ENCODE data around the gene SERPINB5. TPM values are rescaled to one million over a fixed set of nuclear protein-coding genes. Genes with fewer than 3 reads are reported as not detected.

Gene SERPINB5
- total RNA-seq, 2 donors from 2014 or later: not detected

- H3K36me3 ChIP-seq (replicated peaks in 1 of 2; ENCODE audit: insufficient read depth in 1 of 2, low read depth in 2 of 2): no peaks in the 10 kb centered on the region
- no peak for DNase-seq
- peaks cover 5% of the 10 kb centered on the region for H3K4me1 ChIP-seq
- H3K4me3 ChIP-seq: no peak overlapping the region
- TF ChIP-seq CTCF (IDR thresholded peaks at IDR 0.05): no peak
- TF ChIP-seq POLR2A (IDR thresholded peaks at IDR 0.05): no peak
- no peak for ATAC-seq
- intact Hi-C loops (cut with DNase I): no loop called here
- H3K27ac ChIP-seq: no peak overlapping the region
- H3K27me3 ChIP-seq: no peaks in the 10 kb centered on the region
- 52 to 58% methylated on average over 5 of the region's 5 CpGs for WGBS, 2 donors
- H3K9me3 ChIP-seq: no peaks in the 10 kb centered on the region
These were observed 35.9 kb upstream of the SERPINB5 start for GRCh38 chr18:63440881-63441280.

GRCh38 chr18:63443829-63444228 is 32.9 kb upstream of the SERPINB5 start:
- no peak for DNase-seq
- TF ChIP-seq POLR2A (IDR thresholded peaks at IDR 0.05) (no peak), CTCF (IDR thresholded peaks at IDR 0.05) (no peak)
- intact Hi-C loops (cut with DNase I): no loop called here

GRCh38 chr18:63444580-63444979 is 32.2 kb upstream of the SERPINB5 start:
- WGBS, 2 donors: 65 to 76% methylated on average over 6 of the region's 6 CpGs
- Histone ChIP-seq H3K27ac (peak overlapping the region in 1 of 4 donors; percentile 49), H3K27me3 (no peaks in the 10 kb centered on the region), H3K4me3 (no peak overlapping the region), H3K9me3 (no peaks in the 10 kb centered on the region), H3K4me1 (no peaks in the 10 kb centered on the region), H3K36me3 (replicated peaks in 1 of 2; ENCODE audit: insufficient read depth in 1 of 2, low read depth in 2 of 2) (no peaks in the 10 kb centered on the region)
- intact Hi-C loops (cut with DNase I): no loop called here
- ATAC-seq: no peak
- TF ChIP-seq POLR2A (IDR thresholded peaks at IDR 0.05) (no peak), CTCF (IDR thresholded peaks at IDR 0.05) (no peak)
- peak in 1 of 4 donors; percentile 32 for DNase-seq

More at GRCh38 chr18:63443829-63444228, 32.9 kb upstream of the SERPINB5 start:
- WGBS, 2 donors: 78 to 87% methylated on average over 6 of the region's 6 CpGs
- no peak overlapping the region for H3K4me3 ChIP-seq
- H3K36me3 ChIP-seq (replicated peaks in 1 of 2; ENCODE audit: insufficient read depth in 1 of 2, low read depth in 2 of 2): no peaks in the 10 kb centered on the region
- peaks cover 5% of the 10 kb centered on the region for H3K4me1 ChIP-seq
- no peaks in the 10 kb centered on the region for H3K27me3 ChIP-seq
- no peaks in the 10 kb centered on the region for H3K9me3 ChIP-seq
- no peak for ATAC-seq
- no peak overlapping the region for H3K27ac ChIP-seq

GRCh38 chr18:63445037-63445436 is 31.7 kb upstream of the SERPINB5 start:
- H3K27me3 ChIP-seq: no peaks in the 10 kb centered on the region
- ATAC-seq: no peak
- H3K36me3 ChIP-seq (replicated peaks in 1 of 2; ENCODE audit: insufficient read depth in 1 of 2, low read depth in 2 of 2): no peaks in the 10 kb centered on the region
- intact Hi-C loops (cut with DNase I): no loop called here
- DNase-seq: no peak
- TF ChIP-seq CTCF (IDR thresholded peaks at IDR 0.05) (no peak), POLR2A (IDR thresholded peaks at IDR 0.05) (no peak)
- 29 to 52% methylated on average over 1 to 2 of the region's 2 CpGs for WGBS, 2 donors
- no peaks in the 10 kb centered on the region for H3K4me1 ChIP-seq
- H3K9me3 ChIP-seq: no peaks in the 10 kb centered on the region
- no peak overlapping the region for H3K4me3 ChIP-seq
- H3K27ac ChIP-seq: peak overlapping the region in 1 of 4 donors; percentile 49

GRCh38 chr18:63446266-63446665 is 30.5 kb upstream of the SERPINB5 start:
- Histone ChIP-seq H3K4me1 (no peaks in the 10 kb centered on the region), H3K4me3 (no peak overlapping the region), H3K36me3 (replicated peaks in 1 of 2; ENCODE audit: insufficient read depth in 1 of 2, low read depth in 2 of 2) (no peaks in the 10 kb centered on the region), H3K27me3 (no peaks in the 10 kb centered on the region), H3K9me3 (no peaks in the 10 kb centered on the region), H3K27ac (no peak overlapping the region)
- TF ChIP-seq CTCF (IDR thresholded peaks at IDR 0.05) (no peak), POLR2A (IDR thresholded peaks at IDR 0.05) (no peak)
- no peak for ATAC-seq
- DNase-seq: no peak
- intact Hi-C loops (cut with DNase I): no loop called here
- 93 to 94% methylated on average over 3 of the region's 3 CpGs for WGBS, 2 donors

Data from body of pancreas (tissue), 4 donors.